Measurements from ENCODE around the gene LHFPL3.

Gene LHFPL3

DNA sequence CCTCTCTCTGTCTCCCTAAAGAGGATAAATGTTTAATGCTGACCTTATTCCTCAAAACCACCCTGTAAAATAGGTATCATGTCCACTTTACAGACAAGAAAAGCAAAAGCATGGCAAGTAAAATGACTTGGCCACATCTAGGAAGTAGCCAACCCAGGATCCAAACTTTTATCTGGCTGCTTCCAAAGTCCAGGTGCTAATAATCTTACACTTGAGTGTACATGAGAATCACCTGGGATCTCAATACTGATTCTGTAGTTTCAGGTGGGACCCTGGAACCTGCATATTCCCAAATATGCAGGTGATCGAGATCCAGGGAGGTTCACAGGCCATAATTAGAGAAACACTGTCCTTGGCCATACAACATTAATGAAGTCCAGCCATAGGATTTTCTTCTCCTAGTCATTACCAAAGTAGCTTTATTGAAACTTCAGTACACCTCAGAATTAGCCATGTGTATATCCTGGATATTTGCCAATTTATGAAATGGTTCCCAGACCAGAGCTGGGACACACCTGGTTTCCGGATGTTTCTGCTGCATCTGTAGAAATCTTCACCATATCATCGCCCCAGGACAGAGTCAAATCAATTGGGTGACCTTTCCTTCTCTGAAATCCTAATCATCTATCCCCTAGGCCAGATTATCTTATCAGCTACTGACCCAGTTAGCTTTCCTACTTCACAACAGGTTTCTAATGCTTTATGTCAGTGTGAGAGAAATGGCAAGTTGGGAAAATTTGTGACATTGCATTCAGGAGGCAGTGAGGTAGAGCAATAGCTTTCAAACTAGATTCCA lies 566.5 kb downstream of the LHFPL3 start:
- TF ChIP-seq, protein P1, sequence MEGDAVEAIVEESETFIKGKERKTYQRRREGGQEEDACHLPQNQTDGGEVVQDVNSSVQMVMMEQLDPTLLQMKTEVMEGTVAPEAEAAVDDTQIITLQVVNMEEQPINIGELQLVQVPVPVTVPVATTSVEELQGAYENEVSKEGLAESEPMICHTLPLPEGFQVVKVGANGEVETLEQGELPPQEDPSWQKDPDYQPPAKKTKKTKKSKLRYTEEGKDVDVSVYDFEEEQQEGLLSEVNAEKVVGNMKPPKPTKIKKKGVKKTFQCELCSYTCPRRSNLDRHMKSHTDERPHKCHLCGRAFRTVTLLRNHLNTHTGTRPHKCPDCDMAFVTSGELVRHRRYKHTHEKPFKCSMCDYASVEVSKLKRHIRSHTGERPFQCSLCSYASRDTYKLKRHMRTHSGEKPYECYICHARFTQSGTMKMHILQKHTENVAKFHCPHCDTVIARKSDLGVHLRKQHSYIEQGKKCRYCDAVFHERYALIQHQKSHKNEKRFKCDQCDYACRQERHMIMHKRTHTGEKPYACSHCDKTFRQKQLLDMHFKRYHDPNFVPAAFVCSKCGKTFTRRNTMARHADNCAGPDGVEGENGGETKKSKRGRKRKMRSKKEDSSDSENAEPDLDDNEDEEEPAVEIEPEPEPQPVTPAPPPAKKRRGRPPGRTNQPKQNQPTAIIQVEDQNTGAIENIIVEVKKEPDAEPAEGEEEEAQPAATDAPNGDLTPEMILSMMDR (IDR thresholded peaks at IDR 0.05; ENCODE audit: low read depth, low read length), result no peak
- no peak overlapping the region for H3K4me3 ChIP-seq (ENCODE audit: low read depth, low read length)

DNA sequence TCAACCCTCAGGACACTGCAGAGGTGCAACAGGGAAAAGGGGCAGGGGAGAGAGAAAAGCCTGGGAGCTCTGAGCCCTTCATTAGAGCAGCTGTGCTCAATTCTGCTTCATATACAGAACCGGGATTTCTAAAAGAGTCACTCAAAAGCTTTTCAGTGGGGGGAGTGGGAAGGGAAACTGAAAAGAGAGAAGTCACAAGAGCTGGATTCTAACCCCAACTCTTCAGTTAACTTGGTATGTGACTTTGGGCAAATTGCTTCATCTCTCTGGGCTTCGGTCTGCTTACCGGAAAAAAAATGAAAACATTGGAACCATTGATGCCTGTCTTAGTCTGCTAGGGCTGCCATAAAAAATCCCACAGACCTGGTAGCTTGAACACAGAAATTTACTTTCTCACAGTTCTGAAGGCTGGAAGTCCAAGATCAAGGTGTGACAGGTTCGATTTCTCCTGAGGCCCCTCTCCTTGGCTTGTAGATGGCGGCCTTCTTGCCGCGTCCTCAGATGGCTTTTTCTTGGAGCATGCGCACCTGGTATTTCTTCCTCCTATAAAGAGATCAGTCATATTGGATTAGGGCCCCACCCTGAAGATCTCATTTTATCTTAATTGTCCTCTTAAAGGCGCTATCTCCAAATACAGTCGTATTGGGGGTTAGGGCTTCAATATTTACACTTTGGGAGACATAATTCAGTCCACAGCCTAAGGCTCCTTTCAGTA lies 567.3 kb downstream of the LHFPL3 start:
- TF ChIP-seq, protein P1 (IDR thresholded peaks at IDR 0.05; ENCODE audit: low read depth, low read length), result no peak
- no peak overlapping the region for H3K4me3 ChIP-seq (ENCODE audit: low read depth, low read length)

DNA sequence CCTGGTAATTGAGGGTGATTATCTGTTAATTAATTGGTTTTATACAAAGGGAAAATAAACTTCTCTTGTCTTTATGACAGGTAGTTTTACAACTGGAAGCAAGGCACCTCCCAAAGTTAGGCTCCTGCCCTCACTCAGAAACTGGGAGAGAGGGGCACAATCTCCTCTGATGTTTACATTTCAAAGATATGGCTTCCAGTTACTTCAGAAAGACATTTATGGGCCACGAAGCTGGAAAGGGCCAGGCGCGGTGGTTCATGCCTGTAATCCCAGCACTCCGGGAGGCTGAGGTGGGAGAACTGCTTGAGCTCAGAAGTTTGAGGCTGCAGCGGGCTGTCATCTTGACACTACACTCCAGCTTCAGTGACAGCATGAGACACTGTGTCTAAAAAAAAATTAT lies 570.0 kb downstream of the LHFPL3 start:
- TF ChIP-seq, protein P1 (IDR thresholded peaks at IDR 0.05; ENCODE audit: low read depth, low read length), result no peak
- no peak overlapping the region for H3K4me3 ChIP-seq (ENCODE audit: low read depth, low read length)

DNA sequence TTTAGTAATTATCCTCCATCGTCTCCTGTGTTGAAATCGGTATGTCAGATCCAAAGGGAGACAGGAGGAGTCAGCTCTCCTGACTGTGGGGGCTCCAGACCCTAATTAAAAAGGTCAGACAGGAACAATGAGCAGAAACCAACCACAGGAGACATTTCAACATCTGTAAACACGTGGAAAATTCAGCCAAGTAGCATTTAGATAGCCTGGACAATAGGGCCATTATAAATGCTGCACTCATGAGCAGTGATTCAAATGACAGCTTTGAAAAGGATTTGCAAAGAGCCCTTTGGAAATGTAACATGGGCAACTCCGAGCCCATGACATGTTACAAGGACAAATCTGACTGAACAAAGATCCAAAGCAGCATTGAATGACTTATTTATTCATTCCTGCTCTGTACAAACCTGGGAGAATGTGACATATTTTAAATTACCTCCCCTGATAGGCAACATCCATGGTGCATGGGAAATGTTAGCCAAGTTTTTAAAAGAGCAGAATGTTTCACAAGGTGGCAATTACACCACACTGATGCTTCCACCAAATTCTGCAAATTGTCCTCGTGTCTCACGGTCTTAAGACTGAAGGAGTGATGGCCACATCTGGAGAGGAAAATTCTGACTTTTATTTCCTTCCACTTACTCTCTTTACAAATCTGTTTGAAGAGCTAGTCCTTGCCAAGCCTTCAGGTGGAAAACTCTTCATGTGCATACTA lies 572.3 kb downstream of the LHFPL3 start:
- H3K4me3 ChIP-seq (ENCODE audit: low read depth, low read length), result no peak overlapping the region
- TF ChIP-seq, protein P1 (IDR thresholded peaks at IDR 0.05; ENCODE audit: low read depth, low read length), result no peak

DNA sequence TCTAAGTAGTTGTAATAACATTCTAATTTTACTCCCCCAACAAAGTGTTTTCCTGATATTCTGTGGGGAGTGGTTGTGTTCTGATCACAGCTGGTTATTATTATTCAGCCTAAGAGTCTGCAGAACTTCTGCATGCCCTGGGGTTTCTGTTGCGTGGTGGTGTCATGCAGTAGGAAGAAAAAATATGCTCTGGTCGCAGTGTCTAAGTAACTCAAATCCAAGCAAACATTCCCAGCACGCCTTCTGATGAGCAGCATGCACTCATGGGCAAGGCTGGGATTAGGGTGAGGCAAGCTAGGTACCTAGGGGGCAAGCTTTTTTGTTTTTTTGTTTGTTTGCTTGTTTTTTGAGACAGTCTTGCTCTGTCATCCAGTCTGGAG lies 572.8 kb downstream of the LHFPL3 start:
- TF ChIP-seq, protein P1 (IDR thresholded peaks at IDR 0.05; ENCODE audit: low read depth, low read length), result no peak
- no peak overlapping the region for H3K4me3 ChIP-seq (ENCODE audit: low read depth, low read length)

DNA sequence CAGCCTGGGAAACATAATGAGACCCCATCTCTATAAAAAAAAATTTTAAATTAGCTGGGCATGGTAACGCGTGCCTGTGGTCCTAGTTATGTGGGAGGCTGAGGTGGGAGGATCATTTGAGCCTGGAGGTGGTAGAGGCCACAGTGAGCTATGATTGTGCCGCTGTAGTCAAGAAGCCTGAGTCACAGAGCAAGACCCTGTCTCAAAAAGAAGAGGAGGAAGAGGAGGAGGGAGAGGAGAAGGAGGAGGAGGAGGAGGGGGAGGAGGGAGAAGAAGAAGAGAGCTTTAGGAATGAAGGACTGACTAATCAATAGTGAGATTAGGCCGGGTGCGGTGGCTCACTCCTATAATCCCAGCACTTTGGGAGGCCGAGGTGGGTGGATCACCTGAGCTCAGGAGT lies 573.8 kb downstream of the LHFPL3 start:
- no peak overlapping the region for H3K4me3 ChIP-seq (ENCODE audit: low read depth, low read length)
- TF ChIP-seq, protein P1 (IDR thresholded peaks at IDR 0.05; ENCODE audit: low read depth, low read length), result no peak

Data from WI38 (cell line).